ENCODE measurements around the gene RYR3. TPM values are rescaled to one million over a fixed set of nuclear protein-coding genes. Genes with fewer than 3 reads are reported as not detected.

The RYR3 gene
- total RNA-seq, 1 donor from 2014 or later, result 0.11 TPM

DNA sequence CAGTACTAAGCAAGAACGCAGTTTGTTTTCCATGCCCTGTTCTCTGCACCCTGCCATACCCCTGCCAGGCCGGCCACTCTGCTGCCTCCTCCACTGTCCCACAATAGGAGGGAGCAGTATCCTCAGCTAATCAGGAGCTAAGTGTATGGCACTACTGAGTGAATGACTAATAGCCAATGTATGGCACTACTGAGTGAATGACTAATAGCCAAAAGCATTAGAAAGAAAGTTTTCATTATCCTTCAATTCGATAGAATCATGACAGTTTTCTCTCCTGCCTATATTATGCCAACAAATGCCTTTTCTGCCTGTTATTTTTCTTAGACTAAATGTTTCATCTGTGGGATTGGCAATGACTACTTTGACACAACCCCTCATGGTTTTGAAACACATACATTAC lies 550.0 kb downstream of the RYR3 start:
- DNase-seq (ENCODE audit: low read depth), result no peak

DNA sequence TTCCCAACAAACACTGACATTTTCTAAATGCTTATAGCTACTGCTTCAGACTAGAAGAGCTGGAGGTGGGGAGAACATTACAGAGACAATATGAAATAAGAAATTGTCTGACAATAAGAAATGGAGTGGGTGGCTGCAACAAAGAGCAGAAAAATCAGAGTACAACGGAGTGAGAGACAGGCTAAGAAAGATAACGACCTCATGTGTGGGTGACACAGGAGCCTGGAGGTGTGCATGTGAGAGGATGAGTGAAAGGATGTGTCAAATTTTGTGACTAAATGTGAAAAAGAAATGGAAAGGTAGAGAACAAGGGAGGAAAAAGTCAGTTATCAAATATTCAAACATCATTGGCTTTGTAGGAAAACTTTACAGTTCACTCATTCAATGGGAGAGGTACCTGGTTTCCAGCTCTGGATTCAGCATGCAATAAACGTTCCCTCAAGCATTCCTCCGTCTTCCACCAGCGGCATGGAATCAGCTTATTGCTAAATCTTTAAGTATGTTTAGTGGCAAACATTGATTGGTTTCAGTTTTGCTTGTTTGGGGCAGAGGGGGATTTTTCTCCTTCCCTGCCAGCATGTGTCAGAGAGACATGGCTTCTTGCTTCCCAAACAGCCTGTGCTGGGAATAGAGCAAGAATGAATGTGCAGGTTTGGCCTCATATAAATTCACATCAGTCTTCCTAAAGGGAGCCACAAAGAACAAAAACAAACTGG lies 553.8 kb downstream of the RYR3 start:
- DNase-seq (ENCODE audit: low read depth), result no peak

DNA sequence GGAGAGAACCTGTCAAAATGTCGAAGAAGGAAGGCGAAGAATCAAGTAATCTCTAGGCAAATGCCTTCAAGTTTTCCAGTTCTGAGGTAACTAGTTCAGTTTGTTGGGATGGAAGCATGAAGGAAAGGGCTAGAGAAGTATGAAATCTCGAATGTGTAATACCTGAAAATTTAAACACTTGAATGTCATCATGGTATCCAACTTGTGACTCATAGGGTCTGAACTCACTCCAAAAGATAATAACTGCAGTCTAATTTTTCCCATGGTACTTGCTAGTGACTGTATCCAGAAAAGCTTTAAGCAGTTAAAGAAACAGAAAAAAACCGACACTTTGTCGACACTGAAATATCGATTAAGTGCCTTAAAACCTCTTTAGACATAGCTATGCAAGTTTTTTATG lies 554.6 kb downstream of the RYR3 start:
- no peak for DNase-seq (ENCODE audit: low read depth)

DNA sequence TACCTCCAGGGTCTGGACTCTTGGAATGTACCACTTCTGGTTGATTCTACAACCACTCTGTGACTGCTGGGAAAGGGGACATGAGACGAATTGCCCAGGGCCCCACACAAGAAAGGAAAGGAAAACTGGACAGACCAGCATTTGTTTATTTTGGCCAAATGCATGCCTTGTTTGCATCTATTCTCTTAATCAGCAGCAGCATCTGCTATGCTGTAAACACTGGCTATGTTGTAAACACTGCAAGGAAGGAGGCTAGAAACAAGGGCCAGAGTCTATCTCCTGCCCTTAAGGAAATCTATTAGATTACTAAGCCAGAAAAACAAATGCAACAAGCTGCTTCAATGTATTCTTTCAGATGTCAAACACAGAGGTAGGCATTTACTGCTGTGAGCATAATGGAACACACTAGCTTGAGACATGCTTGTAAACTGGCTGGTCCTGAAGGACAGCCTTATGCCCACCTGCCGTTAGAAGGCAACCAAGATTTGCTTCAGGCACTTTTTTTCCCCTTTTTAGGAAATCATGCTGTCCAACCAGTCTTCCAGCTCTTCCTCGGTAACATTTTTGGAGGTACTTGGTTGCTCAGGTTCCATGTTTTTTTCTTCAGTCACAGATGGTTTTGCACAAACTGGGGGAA lies 555.5 kb downstream of the RYR3 start:
- no peak for DNase-seq (ENCODE audit: low read depth)

DNA sequence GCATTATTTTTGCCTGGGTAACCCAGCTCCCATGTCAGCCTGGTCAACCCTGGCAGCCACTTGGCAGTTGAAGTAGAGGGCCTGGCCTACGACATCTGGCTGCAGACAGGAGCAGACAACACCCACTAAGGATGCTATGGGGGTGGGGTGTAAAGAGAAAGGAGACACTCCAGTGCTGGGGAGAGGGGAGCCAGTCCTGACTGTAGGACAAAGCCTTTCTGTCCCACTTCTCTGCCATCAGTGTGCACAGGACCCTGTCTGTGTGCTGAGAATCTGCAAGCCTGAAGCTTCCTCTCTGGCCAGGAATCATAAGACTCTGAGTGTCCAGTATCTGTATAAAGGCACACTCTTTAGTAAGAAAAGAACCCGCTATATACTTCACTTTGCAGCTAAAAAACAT lies 561.2 kb downstream of the RYR3 start:
- DNase-seq (ENCODE audit: low read depth), result peak; percentile 43

DNA sequence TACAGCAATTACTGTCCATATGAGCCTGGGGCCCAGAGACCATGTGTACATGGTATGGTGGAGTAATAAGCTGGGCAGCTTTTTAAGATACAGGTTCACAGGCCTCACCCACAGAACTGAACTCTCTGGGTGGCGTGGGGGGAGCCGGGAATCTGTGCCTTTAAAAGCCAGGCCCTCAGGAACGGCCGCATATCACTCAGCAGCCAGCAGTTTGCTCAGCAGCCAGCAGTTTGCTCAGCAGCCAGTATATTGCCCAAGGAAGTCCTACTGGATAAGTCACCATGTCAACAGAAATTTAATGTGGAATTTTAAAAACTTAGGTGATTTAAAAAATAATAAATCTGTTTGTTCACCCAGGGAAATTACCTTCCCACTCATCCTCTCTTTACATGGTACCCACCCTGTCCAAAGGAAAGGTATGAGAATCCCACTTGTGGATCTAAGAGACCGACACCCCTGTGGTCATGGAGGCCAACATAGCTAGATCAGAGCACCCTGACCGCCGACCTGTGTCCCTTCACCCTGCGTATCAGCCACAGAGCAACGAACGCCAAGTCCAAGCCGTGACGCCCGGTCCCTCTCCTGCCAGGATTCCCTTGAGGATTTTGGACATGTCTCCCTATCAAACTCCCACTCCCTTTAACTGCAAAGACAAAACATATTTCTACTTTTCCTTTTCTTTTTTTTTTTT lies 561.8 kb downstream of the RYR3 start:
- no peak for DNase-seq (ENCODE audit: low read depth)

DNA sequence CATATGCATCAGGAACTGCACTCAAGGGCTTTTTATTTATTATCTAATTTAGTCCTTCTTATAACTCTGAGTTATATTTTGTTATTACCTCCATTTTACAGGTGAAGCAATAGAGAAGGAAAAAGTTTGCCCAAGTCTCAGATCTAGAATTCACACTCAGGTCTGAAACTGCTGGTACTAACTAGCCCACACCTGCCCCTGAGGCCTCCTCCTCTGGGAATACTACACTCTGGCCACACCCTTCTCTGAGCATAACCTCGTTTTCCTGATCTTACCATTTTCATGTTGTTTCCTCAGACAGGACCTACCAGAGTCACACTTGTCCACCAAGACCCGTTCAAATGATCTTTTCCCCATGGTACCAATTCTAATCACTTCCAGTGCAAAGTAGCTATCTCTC lies 563.4 kb downstream of the RYR3 start:
- no peak for DNase-seq (ENCODE audit: low read depth)

DNA sequence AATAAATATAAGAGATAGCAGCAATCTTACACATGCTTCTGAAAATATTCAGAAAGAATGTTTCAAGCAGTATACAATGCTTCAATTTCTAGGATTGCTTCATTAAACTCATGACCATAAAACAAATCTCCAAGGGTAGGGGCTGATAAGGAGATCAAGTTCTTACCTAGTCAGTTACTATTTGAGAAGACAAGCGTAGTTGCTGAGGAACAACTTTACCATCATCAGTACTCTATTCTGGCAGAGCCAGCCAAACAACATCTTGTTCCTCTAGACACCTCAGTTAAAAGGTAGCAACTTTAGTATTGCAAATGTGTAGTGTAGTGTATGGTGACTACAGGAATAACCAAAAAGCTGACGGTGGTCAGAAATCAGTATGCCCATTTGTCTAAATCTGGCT lies 572.2 kb downstream of the RYR3 start:
- DNase-seq (ENCODE audit: low read depth), result no peak

DNA sequence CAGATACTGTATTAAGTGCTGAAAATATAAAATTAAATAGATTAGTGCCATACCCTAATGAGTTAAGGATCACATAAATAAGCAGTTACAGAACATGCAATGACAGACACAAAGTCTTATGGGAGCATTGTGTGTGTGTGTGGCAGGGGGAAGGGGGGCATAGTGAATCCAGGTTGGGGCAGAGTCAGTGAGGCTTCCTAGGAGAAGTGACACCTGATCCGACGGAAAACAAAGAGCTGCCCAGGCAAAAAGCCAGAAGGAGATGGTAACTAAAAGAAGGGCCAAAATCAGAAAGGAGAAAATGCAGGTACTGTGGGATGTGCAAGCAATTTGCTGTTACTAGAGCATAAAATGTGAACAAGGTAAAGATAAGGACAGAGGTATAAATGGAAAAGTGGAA lies 577.4 kb downstream of the RYR3 start:
- DNase-seq (ENCODE audit: low read depth), result no peak

DNA sequence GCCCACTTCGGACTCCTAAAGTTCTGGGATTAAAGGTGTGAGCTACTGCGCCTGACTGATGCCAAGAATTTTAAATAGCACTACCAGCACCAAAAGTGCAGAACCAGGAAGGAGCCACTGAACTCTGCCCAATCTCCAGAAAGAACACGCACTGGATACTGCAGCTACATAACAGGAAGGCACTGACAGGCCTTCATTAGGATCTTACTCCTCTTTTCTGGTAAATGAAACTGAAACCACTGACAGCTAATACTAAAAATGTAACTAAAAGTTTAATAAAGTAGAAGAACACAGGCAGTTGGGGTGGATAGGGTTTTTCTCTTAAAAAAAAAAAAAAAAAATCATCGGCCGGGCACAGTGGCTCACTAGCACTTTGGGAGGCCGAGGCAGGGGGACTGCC lies 583.4 kb downstream of the RYR3 start:
- no peak for DNase-seq (ENCODE audit: low read depth)

DNA sequence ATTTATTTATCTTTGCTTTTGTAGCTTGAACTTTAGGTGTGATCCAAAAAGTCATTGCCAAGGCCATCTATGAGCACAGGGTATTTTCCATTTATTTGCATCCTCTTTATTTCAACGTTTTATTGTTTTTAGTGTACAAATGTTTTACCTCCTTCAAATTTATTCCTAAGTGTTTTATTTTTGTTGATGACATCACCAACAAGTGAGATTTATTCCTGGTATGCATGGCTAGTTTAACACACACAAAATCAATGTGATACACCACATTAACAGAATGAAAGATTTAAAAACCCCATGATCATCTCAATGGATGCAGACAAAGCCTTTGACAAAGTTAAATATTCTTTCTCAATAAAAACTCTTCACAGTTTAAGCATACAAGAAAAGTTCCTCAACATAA lies 591.3 kb downstream of the RYR3 start:
- no peak for DNase-seq (ENCODE audit: low read depth)

DNA sequence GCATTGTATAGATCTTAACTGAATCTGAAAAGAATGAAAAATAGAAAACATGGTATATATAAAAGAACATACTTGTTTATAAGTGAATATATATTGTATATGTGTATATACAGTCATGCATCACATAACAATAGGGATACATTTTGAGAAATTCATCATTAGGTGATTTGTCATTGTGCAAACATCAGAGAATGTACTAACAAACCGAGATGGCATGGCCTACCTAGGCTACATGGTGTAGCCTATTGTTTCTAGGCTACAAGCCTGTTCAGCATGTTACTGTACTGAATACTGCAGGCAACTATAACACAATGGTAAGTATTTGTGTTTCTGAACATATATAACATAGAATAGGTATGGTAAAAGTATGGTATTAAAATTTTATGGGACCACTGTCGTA lies 592.9 kb downstream of the RYR3 start:
- no peak for DNase-seq (ENCODE audit: low read depth)

DNA sequence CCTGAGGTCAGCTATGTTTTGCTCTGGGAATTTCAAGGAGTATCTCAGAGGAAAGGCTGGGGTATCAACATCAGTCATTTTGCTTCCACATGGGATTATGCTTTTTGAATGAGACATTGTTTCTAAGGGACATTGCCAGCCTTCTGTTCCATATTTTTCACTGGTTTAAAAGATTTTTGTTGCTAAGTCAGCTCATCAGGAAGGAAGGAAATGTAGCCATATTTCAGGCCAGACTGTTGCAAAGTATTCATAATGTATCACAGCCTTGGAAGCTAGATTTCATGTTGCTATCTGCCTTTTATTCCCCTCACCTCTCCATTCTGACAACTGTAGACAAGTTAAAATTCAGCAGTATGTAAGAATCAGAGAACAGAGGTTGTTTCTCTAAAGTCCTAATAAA lies 596.6 kb downstream of the RYR3 start:
- no peak for DNase-seq (ENCODE audit: low read depth)

DNA sequence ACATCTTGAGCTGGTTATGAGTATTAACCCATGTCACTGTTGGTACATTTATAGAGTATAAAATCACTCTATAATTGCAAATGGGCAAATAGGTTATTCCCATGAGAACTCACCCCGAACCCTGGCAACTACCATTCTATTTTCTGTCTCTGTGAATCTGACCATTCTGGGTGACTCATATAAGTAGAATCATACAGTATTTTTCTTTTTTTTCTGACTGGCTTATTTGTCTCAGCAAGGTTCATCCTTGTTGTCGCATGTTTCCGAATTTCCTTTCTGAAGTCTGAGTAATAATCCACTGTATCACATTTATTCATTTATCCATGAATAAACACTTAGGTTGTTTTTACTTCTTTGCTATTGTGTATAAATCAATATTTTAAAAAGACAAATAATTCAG lies 597.6 kb downstream of the RYR3 start:
- no peak for DNase-seq (ENCODE audit: low read depth)

DNA sequence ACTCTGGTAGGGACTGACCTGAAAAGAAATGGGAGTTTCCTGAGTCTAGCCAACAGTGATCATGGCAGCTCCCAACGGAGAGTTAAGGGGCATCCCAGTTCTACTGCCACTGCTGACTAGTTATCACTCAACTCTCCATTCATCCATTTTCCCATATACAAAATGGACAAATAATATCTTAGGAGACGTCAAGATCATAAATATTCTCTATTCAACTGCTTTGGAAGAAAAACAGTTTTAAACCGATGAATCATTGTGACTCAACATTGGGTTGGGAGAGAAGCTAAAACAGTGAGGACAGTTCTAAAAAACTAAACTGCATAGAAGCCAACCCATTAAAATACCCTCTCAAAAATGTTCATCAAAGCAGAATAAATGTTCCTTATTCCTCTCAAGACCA lies 600.0 kb downstream of the RYR3 start:
- DNase-seq (ENCODE audit: low read depth), result no peak

DNA sequence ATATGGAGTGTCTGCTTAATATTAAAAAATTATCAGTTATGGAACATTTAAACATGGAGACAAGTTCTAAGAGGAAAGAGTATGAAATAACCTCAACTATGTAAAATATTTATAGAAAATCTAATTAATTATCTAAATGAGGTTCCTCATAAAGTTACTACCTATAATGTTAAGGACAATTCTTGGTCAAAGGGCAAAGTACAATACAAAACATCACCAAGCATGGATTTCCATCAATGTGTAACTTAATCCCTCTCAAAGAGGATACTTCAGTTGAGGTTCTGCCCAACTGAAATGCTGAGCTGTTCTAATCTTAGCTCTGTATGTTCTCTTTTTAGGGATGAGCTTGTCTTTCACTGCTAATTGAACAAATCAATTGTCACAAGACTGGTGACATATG lies 601.6 kb downstream of the RYR3 start:
- peak; percentile 37 for DNase-seq (ENCODE audit: low read depth)

DNA sequence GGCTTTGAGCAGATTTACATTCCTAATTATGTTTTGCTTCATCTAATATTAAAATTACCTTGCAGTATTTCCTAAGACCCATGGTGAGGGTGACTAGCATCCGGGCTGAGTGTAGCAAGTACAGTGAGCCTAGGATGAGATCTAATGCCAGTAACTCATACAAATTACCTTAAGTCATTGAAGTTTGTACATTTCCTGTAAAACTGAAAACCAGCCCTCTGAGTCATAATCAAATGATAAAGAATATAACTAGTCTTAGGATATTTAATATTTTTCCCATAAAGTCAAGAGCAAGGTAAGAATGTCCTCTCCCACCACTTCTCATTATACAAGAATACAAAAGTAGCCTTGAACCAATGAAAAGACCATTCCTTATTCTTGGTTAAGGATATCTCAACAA lies 602.7 kb downstream of the RYR3 start:
- no peak for DNase-seq (ENCODE audit: low read depth)

Other genes starting within 250 kb of the RYR3 start
- 20.8 and 26.6 TPM in 2 replicates for gene FMN1, start 116.3 kb upstream of the RYR3 start, total RNA-seq